Activated CD8-positive, alpha-beta memory T cell treated with anti-CD3 and anti-CD28 coated beads for 36 hours (primary cell): ENCODE results near the gene ATXN2. TPM values are rescaled to one million over a fixed set of nuclear protein-coding genes. Genes with fewer than 3 reads are reported as not detected.

Experiments
- CTCF ChIA-PET: fragments of 350-600 bp; sonication (Branson Sonifier 250); formaldehyde crosslinking; loops from one replicate; lab custom pipeline; 2021; ENCODE audit warnings: antibody characterized with exemption; lab: Charles Lee
- POLR2A ChIA-PET: fragments of 350-600 bp; sonication (Branson Sonifier 250); formaldehyde crosslinking; loops from one replicate; lab custom pipeline; 2021; ENCODE audit warnings: antibody characterized with exemption; lab: Charles Lee
- total RNA-seq, 2 experiments: library from RNA; stranded (reverse); gene quantifications; one replicate each; pipeline ENCODE4 v1.2.3, GENCODE V29; 2021

The ATXN2 gene
- total RNA-seq, 2 experiments from 2014 or later = 40.8 to 46.3 TPM

- CTCF ChIA-PET = interaction anchor here (2.0 kb wide), 1 partner anchor 10 kb away, joined by 7 read pairs; no protein-coding TSS in a partner anchor
- POLR2A ChIA-PET = interaction anchor here (0.5 kb wide), 1 partner anchor 9 kb away, joined by 6 read pairs; no protein-coding TSS in a partner anchor
Measured at GRCh38 chr12:111419784-111420183, 179.3 kb downstream of the ATXN2 start.

- CTCF ChIA-PET = no interaction called here
- POLR2A ChIA-PET = no interaction called here
Measured at GRCh38 chr12:111418594-111418880, 180.6 kb downstream of the ATXN2 start.

GRCh38 chr12:111417784-111418593 lies 181.1 kb downstream of the ATXN2 start:
- ChIA-PET POLR2A (no interaction called here), CTCF (no interaction called here)

- CTCF ChIA-PET = no interaction called here
- POLR2A ChIA-PET = no interaction called here
Measured at GRCh38 chr12:111417290-111417689, 181.8 kb downstream of the ATXN2 start.

- POLR2A ChIA-PET = interaction anchor here (0.6 kb wide), 1 partner anchor 17 kb away, joined by 3 read pairs; no protein-coding TSS in a partner anchor
- CTCF ChIA-PET = interaction anchor here (6.9 kb wide), 1 partner anchor 17 kb away, joined by 38 read pairs; no protein-coding TSS in a partner anchor
Measured at GRCh38 chr12:111414711-111415252, 184.3 kb downstream of the ATXN2 start.

GRCh38 chr12:111413442-111414086 lies 185.6 kb downstream of the ATXN2 start:
- CTCF ChIA-PET = interaction anchor here (4.5 to 6.9 kb wide), 2 partner anchors 16 to 38 kb away, joined by 25 to 38 read pairs; no protein-coding TSS in a partner anchor
- POLR2A ChIA-PET = interaction anchor here (0.6 kb wide), 1 partner anchor 402 kb away, joined by 4 read pairs; no protein-coding TSS in a partner anchor

GRCh38 chr12:111412830-111413441 lies 186.2 kb downstream of the ATXN2 start:
- POLR2A ChIA-PET = no interaction called here
- CTCF ChIA-PET = interaction anchor here (3.5 to 6.9 kb wide), 3 partner anchors 16 to 38 kb away, joined by 11 to 38 read pairs (median 25); no protein-coding TSS in a partner anchor

- ChIA-PET CTCF (interaction anchor here (0.7 to 6.9 kb wide), 5 partner anchors 9 to 39 kb away, joined by 3 to 38 read pairs (median 11); no protein-coding TSS in a partner anchor), POLR2A (interaction anchor here (0.6 kb wide), 1 partner anchor 1034 kb away, joined by 4 read pairs; no protein-coding TSS in a partner anchor)
Measured at GRCh38 chr12:111412007-111412829, 186.9 kb downstream of the ATXN2 start.

GRCh38 chr12:111411185-111411764 lies 187.8 kb downstream of the ATXN2 start:
- ChIA-PET POLR2A (interaction anchor here (0.7 kb wide), 1 partner anchor 9 kb away, joined by 6 read pairs; no protein-coding TSS in a partner anchor), CTCF (interaction anchor here (0.7 to 6.9 kb wide), 5 partner anchors 14 to 408 kb away, joined by 4 to 38 read pairs (median 11); no protein-coding TSS in a partner anchor)

- ChIA-PET CTCF (interaction anchor here (0.7 to 6.9 kb wide), 5 partner anchors 13 to 407 kb away, joined by 4 to 38 read pairs (median 11); no protein-coding TSS in a partner anchor), POLR2A (interaction anchor here (0.7 kb wide), 1 partner anchor 9 kb away, joined by 6 read pairs; no protein-coding TSS in a partner anchor)
Measured at GRCh38 chr12:111410431-111411184, 188.5 kb downstream of the ATXN2 start.

GRCh38 chr12:111409780-111410430 lies 189.2 kb downstream of the ATXN2 start:
- CTCF ChIA-PET = interaction anchor here (2.5 to 6.9 kb wide), 4 partner anchors 13 to 41 kb away, joined by 9 to 38 read pairs (median 18); no protein-coding TSS in a partner anchor
- POLR2A ChIA-PET = interaction anchor here (1.0 kb wide), 1 partner anchor 17 kb away, joined by 3 read pairs; no protein-coding TSS in a partner anchor

- POLR2A ChIA-PET = interaction anchor here (1.0 kb wide), 1 partner anchor 17 kb away, joined by 3 read pairs; no protein-coding TSS in a partner anchor
- CTCF ChIA-PET = interaction anchor here (1.1 to 6.9 kb wide), 4 partner anchors 12 to 35 kb away, joined by 3 to 38 read pairs (median 10); no protein-coding TSS in a partner anchor
Measured at GRCh38 chr12:111409403-111409779, 189.7 kb downstream of the ATXN2 start.

GRCh38 chr12:111408686-111409402 lies 190.3 kb downstream of the ATXN2 start:
- ChIA-PET POLR2A (interaction anchor here (1.0 kb wide), 1 partner anchor 18 kb away, joined by 3 read pairs; no protein-coding TSS in a partner anchor), CTCF (interaction anchor here (1.1 to 6.9 kb wide), 4 partner anchors 12 to 43 kb away, joined by 3 to 38 read pairs (median 9); no protein-coding TSS in a partner anchor)

- ChIA-PET POLR2A (no interaction called here), CTCF (interaction anchor here (1.0 to 6.9 kb wide), 4 partner anchors 11 to 44 kb away, joined by 3 to 38 read pairs (median 9); no protein-coding TSS in a partner anchor)
Measured at GRCh38 chr12:111408116-111408440, 191.0 kb downstream of the ATXN2 start.

- ChIA-PET POLR2A (no interaction called here), CTCF (interaction anchor here (1.0 to 2.1 kb wide), 3 partner anchors 18 to 44 kb away, joined by 3 to 9 read pairs (median 3); no protein-coding TSS in a partner anchor)
Measured at GRCh38 chr12:111407377-111408115, 191.6 kb downstream of the ATXN2 start.
